Body of pancreas (tissue), 4 donors: Measurements from ENCODE around the gene SNX21.

Experiments used
- CTCF ChIP-seq, 7 experiments: fragments of 450-650 bp in 4 of 7; fragments of 200-600 bp in 3 of 7; sonication (generic) in 3 of 7; IDR thresholded peaks; one replicate each; pipeline ENCODE4 v1.5.1; 2016 to 2019; ENCODE audit warnings: antibody characterized with exemption in 7 of 7
- POLR2A ChIP-seq, 3 donors: fragments of 450-650 bp; IDR thresholded peaks; one replicate each; pipeline ENCODE4 v1.6.1; 2016; ENCODE audit warnings: antibody characterized with exemption in 3 of 3, mild to moderate bottlenecking in 2 of 3

- TF ChIP-seq CTCF (IDR thresholded peaks at IDR 0.05) (no peak), POLR2A (IDR thresholded peaks at IDR 0.05) (no peak)
Measured at GRCh38 chr20:45888681-45889080, 55.1 kb downstream of the SNX21 start.
